Left ventricle myocardium inferior (tissue), 1 donor: Measurements from ENCODE around the gene ADGRG7. TPM values are rescaled to one million over a fixed set of nuclear protein-coding genes. Genes with fewer than 3 reads are reported as not detected.
A peak's percentile ranks its signal among the peaks of the same experiment; 100 is the strongest.
"Not testable (repeated sequence)": the region's sequence is repeated elsewhere in the genome, so short reads cannot be mapped to it uniquely, and the experiment has no call there.

Experiments
- DNase-seq: peaks from one replicate; pipeline ENCODE4 v3.0.0-alpha.2; 2020
- H3K27ac ChIP-seq: fragments of 200-600 bp; replicated peaks from 2 replicates; pipeline ENCODE4 v1.8.0; 2021
- H3K27me3 ChIP-seq: fragments of 200-600 bp; 2 replicates; pipeline ENCODE4 v1.8.0; 2021; ENCODE audit warnings: low read depth
- H3K36me3 ChIP-seq: fragments of 200-600 bp; 2 replicates; pipeline ENCODE4 v1.8.0; 2021
- H3K4me1 ChIP-seq: fragments of 200-600 bp; 2 replicates; pipeline ENCODE4 v1.8.0; 2021
- H3K4me3 ChIP-seq: fragments of 200-600 bp; 2 replicates; pipeline ENCODE4 v1.8.0; 2021; ENCODE audit warnings: mild to moderate bottlenecking, moderate library complexity
- H3K9me3 ChIP-seq: fragments of 200-600 bp; replicated peaks from 2 replicates; pipeline ENCODE4 v1.8.0; 2021
- CTCF ChIP-seq: fragments of 200-600 bp; IDR thresholded peaks from 2 replicates; pipeline ENCODE4 v1.8.0; 2021; ENCODE audit warnings: antibody characterized with exemption, mild to moderate bottlenecking, borderline replicate concordance
- intact Hi-C: fragments of 100-400 bp; cut with micrococcal nuclease; formaldehyde crosslinking; loops from one replicate; pipeline ENCODE4 v1.11.0; 2022
- total RNA-seq: library from RNA; stranded (reverse); fragmentation: NEBNext Ultra II Directional; extraction: Animal tissue kit (Norgen Biotek cat#: 25700); gene quantifications from one replicate; pipeline ENCODE4 v1.2.1, GENCODE V29; 2021
- donor health status: DM: no; HTN: yes; CAD: no; lungs with severe emphysema.

The ADGRG7 gene
- total RNA-seq, 1 donor from 2014 or later, result not detected

- Histone ChIP-seq H3K36me3 (no peaks in the 10 kb centered on the region), H3K27ac (no peak overlapping the region), H3K9me3 (no peaks in the 10 kb centered on the region), H3K27me3 (no peaks in the 10 kb centered on the region), H3K4me1 (no peaks in the 10 kb centered on the region), H3K4me3 (no peak overlapping the region)
- intact Hi-C loops, result no loop called here
- DNase-seq, result no peak
- TF ChIP-seq CTCF, result no peak
Measured at GRCh38 chr3:100647171-100647570, 37.8 kb downstream of the ADGRG7 start.

GRCh38 chr3:100647657-100648056 is 38.3 kb downstream of the ADGRG7 start:
- no peak for DNase-seq
- Histone ChIP-seq H3K27ac (no peak overlapping the region), H3K27me3 (no peaks in the 10 kb centered on the region), H3K4me3 (no peak overlapping the region), H3K9me3 (no peaks in the 10 kb centered on the region), H3K36me3 (no peaks in the 10 kb centered on the region), H3K4me1 (no peaks in the 10 kb centered on the region)
- intact Hi-C loops, result no loop called here
- no peak for TF ChIP-seq CTCF

GRCh38 chr3:100650651-100651619 is 41.5 kb downstream of the ADGRG7 start:
- no peaks in the 10 kb centered on the region for H3K27me3 ChIP-seq
- DNase-seq, result no peak
- H3K9me3 ChIP-seq, result no peaks in the 10 kb centered on the region
- no peak for TF ChIP-seq CTCF
- H3K4me1 ChIP-seq, result no peaks in the 10 kb centered on the region
- H3K36me3 ChIP-seq, result no peaks in the 10 kb centered on the region
- peak overlapping the region; percentile 33 for H3K27ac ChIP-seq
- H3K4me3 ChIP-seq, result no peak overlapping the region
- intact Hi-C loops, result no loop called here

GRCh38 chr3:100653604-100654294 is 44.3 kb downstream of the ADGRG7 start:
- no peaks in the 10 kb centered on the region for H3K36me3 ChIP-seq
- H3K27ac ChIP-seq, result no peak overlapping the region
- no peaks in the 10 kb centered on the region for H3K9me3 ChIP-seq
- no peaks in the 10 kb centered on the region for H3K27me3 ChIP-seq
- TF ChIP-seq CTCF, result no peak
- no peaks in the 10 kb centered on the region for H3K4me1 ChIP-seq
- H3K4me3 ChIP-seq, result no peak overlapping the region
- intact Hi-C loops, result no loop called here
- no peak for DNase-seq

- TF ChIP-seq CTCF, result no peak
- H3K36me3 ChIP-seq, result no peaks in the 10 kb centered on the region
- H3K9me3 ChIP-seq, result no peaks in the 10 kb centered on the region
- DNase-seq, result no peak
- no peak overlapping the region for H3K27ac ChIP-seq
- no peak overlapping the region for H3K4me3 ChIP-seq
- H3K27me3 ChIP-seq, result peaks cover 4% of the 10 kb centered on the region
- intact Hi-C loops, result no loop called here
- no peaks in the 10 kb centered on the region for H3K4me1 ChIP-seq
Measured at GRCh38 chr3:100656945-100657344, 47.5 kb downstream of the ADGRG7 start.

GRCh38 chr3:100661294-100661693 is 51.9 kb downstream of the ADGRG7 start:
- DNase-seq, H3K27ac ChIP-seq, intact Hi-C loops, H3K9me3 ChIP-seq, H3K4me1 ChIP-seq, H3K4me3 ChIP-seq, H3K36me3 ChIP-seq, H3K27me3 ChIP-seq: not testable (repeated sequence)
